CD4-positive, alpha-beta T cell treated with Interleukin-4 for 4 hours (primary cell): ENCODE results near the gene SPSB3.
"Not testable (repeated sequence)": the region's sequence is repeated elsewhere in the genome, so short reads cannot be mapped to it uniquely, and the experiment has no call there.

ENCODE experiments used
- DNase-seq: peaks from one replicate; pipeline ENCODE4 v3.0.0-alpha.2; 2020

Gene SPSB3

GRCh38 chr16:1734816-1735215, 47.6 kb downstream of the SPSB3 start:
- DNase-seq, result no peak

DNA sequence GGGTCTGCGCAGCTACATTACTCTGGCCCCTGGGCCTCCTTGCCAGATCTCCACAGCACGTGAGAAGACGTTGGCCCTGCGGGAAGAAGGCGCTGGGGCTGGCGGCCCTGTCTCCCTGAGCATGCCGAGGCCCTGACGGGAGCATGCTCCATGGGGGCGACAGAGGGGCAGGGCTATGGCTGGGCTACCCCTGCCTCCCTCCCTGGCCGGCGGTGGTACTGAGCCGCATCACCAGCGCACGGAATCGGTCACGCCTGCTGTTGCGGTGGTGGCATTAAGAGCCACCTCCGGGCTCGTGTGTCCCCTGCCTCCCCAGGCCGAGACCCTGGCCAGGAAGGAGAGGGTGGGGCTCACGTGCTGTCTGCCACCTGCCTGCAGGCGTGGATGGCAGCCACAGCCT, 48.2 kb downstream of the SPSB3 start:
- no peak for DNase-seq

- DNase-seq, result not testable (repeated sequence)
These were observed 49.8 kb downstream of the SPSB3 start for GRCh38 chr16:1732551-1732987.

GRCh38 chr16:1732071-1732470, 50.3 kb downstream of the SPSB3 start:
- DNase-seq, result no peak

GRCh38 chr16:1731603-1732002, 50.8 kb downstream of the SPSB3 start:
- no peak for DNase-seq

DNA sequence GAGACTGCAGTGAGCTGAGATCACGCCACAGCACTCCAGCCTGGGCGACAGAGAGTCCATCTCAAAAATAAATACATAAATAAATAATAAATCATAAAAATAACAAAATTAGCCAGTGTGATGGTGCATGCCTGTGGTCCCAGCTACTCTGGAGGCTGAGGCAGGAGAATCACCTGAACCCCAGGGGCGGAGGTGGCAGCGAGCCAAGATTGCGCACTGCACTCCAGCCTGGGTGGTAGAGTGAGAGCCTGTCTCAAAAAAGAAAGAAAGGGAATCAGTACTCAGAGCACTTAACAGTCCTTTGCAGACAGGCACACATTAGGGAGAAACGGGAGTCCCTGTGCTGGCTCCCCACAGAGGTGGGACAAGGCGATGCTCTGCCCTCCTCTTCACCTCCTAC, 51.3 kb downstream of the SPSB3 start:
- no peak for DNase-seq

DNA sequence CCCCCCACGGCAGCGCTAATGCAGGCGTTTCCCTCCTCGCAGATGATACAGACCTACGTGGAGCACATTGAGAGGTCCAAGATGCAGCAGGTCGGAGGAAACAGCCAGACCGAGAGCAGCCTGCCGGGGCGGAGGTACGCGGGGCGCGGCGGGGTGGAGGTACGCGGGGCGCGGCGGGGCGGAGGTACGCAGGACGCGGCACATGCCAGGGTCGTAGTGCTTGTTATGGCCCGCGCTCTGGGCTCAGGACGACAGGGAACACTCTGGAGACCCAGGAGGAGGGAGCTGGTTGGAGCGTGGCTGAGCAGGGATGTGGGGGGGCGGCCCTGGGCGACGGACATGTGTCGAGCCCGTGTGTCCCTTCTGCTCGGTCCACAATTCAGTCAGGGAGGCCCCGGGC, 52.9 kb downstream of the SPSB3 start:
- DNase-seq, result no peak

- DNase-seq, result no peak
These were observed 53.3 kb downstream of the SPSB3 start for GRCh38 chr16:1729026-1729425.

- DNase-seq, result no peak
These were observed 54.4 kb downstream of the SPSB3 start for GRCh38 chr16:1727651-1728624.
